HT1080 (cell line): ENCODE measurements around the gene GPT2. TPM values are rescaled to one million over a fixed set of nuclear protein-coding genes. Genes with fewer than 3 reads are reported as not detected.
A peak's percentile ranks its signal among the peaks of the same experiment; 100 is the strongest.

ENCODE experiments used
- DNase-seq: peaks from one replicate; pipeline ENCODE4 v3.0.0-alpha.2; 2015; ENCODE audit warnings: low read depth
- total RNA-seq: library from RNA; depleted of rRNA; stranded (reverse); fragments of >200 nt; shearing (Covaris generic); gene quantifications from 2 replicates; pipeline ENCODE4 v1.2.3, GENCODE V29; 2014

GPT2 gene
- total RNA-seq, 1 experiment from 2014 or later = 19.6 TPM

DNA sequence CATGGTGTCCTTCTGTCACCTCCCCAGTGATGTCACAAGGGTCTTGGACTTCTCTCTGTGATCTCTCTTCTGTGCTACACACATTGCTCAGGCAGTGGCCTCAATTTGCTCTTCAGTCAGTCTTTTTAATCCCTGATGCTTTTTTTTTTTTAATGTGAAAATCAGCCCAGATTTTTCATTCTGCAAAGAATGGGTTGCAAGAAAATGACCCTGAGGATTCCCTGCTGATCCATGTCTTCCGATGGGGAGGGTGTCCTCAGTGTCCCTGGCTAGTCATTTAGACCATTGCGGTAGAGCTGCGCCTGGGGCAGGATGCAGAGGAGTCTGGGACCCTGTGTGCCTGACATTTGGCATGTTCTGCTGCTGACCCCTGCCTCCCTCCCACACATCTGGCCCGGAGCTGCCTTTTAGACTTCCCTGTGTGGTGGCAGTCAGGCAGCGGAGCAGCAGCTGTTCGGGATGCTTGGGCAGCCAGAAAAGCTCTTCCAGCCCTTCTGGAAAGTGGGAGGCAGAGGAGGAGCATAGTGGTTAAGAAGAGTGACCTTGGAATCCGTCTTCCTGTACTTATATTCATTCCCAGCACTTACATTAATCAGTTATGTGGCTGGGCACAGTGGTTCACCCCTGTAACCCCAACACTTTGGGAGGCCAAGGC is 12.3 kb downstream of the GPT2 start:
- no peak for DNase-seq

DNA sequence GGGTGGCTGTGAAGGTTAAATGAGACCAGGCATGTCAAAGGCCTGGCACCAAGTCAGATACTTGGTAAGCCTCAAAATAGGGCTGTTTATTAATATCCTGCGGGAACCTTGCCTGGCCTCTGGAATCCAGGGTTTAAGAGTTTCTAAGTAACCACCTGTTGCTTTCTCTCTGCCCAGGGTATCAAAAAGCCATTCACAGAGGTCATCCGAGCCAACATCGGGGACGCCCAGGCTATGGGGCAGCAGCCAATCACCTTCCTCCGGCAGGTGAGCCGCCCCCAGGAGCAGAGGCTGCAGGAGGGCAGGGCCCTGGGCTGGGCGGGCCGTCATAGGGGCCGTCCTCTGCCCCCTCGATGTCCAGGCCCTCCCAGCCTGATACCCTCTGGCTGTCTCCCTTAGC is 13.3 kb downstream of the GPT2 start:
- DNase-seq = no peak

DNA sequence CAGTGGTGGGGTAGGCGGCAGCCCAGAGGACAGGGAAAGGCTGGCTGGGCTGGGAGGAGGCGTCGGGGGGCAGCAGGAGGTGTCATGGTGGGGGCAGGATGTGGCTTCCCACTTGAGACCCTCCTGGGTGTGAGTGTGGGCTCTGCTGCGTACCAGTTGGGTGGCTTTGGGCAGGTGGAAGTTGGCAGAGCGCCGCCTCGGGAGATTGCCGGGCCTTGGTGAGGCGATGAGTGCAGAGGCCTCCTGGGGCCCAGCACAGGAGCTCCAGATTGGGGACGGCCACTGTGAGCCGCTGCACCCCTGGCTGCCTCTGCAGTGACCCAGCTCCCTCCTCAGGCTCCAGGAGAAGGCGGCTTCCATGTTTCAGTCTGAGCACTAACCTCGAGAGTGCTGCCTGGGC is 13.8 kb downstream of the GPT2 start:
- no peak for DNase-seq

DNA sequence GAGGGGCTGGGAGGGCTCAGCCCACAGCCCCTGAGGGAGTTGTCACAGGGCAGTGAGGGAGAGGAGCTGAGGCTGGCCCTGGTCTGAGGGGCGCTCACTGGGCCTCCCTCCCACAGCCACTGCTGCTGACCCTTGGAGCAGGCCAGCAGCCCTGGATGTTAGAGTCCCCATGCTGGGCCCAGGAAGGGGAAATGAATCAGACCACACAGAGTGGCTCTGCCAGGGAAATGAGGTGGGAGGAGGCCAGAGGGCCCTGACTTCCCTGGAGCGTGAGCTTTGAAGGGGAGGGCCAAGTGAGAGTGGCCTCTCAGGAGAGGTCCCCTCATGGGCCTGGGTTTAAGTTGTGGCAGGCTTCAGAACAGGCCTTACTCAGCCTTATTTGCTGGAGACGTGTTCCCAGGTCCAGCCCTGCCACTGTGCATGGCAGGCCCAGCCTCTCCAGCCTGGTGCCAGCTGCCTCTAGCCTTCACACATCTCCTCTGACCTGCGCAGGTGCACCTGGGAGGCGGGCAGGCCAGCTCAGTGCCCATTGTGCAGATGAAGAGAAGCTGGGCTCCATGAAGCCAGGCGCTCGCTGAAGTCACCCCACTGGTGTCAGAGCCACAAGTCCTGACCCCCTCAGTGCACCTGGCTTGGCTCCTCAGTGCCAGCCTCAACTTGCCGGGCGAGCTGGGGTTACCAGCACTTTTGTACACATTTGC is 15.4 kb downstream of the GPT2 start:
- peak; percentile 67 for DNase-seq

DNA sequence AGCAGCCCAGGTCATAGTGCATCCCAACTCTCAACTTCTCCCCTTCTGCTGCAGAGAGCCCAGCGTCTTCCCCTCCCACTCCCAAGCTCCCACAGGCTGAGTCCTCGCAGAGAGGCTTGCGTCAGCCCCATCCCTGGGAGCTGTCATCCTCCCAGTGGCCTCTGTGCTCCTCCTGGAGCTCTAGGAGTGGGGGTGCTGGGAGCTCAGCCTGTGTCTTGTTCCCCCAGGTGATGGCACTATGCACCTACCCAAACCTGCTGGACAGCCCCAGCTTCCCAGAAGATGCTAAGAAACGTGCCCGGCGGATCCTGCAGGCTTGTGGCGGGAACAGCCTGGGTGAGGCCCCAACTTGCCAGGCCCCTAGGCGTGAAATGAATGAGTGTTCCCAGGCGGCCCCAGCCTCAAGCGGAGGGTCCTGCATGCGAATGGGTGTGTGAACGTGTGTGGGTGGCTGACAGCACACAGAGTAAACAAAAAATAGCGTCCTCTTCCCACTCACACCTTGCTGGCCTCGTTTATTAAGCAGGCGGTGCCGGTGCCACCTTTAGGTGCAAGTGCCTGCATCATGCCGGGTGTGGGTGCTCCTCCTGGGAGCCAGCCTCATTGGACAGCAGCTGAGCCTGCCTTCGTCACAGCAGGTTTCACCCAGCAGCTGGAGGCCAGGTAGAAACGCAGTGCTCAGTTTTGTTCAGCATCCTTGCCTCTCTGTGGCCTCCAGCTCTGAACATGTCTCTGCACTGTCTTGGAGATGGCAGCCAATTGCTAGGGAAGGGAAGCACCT is 16.5 kb downstream of the GPT2 start:
- DNase-seq = no peak

DNA sequence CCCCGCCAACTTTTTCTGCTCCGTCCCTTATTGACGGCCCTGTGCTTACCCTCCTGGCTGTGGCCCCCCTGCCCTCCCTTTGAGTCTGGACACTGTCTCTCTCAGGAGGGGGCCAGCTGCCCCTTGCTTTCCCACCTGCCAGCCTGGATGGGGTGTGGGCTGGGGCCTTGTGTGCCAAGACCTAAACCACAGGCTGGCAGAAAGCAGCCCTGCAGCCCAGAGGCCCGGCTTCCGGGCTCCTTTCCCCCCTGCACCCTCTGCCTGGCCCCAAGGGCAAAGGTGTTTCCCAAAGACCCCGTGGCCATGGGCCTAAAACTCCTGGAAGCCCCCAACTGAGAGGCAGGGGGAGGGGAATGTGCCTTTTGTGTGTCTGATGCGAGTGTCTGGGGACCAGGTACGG is 17.5 kb downstream of the GPT2 start:
- no peak for DNase-seq

DNA sequence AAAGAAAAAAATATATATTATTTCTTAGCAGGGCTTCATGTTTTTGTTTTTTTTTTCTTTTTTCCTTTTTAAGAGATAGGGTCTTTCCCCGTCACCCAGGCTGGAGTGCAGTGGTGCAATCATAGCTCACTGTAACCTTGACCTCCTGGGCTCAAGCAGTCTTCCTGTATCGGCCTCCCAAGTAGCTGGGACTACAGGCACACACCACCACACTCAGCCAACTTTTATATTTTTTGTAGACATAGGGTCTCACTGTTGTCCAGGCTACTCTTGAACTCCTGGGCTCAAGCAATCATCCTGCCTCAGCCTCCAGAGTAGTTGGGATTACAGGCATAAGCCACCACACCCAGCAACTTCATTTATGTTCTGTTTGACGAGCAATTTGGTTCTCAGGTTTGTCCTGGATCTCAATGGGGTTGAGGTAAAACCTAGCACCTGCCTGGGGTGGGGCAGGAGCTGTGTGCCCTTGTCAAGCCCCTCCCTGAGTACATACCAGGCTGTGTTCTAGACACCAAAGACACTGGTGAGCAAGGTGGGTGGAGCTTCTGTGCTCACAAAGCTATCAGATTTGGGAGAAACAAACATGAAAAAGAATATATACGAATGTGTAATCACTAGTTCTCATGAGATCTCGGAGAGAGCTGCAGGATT is 19.2 kb downstream of the GPT2 start:
- DNase-seq = no peak

DNA sequence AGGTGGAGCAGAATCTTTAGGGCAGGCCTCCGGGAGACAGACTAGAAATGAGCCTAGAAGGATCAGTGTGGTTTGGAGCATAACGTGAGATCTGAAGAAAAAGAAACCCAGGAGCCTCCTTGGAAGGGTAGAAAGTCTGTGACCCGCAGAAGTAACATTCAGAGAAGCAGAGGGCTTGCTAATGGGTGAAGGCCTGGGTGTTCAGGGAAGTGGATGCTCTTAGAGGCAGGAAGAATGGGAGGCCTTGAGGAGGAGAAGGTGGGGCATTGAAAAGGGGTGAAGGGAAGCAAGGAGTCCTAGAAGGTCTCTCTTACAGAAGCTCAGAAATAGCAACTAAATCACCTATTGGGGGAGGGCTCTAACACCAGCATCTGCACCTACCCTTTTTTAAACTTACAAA is 20.3 kb downstream of the GPT2 start:
- no peak for DNase-seq

DNA sequence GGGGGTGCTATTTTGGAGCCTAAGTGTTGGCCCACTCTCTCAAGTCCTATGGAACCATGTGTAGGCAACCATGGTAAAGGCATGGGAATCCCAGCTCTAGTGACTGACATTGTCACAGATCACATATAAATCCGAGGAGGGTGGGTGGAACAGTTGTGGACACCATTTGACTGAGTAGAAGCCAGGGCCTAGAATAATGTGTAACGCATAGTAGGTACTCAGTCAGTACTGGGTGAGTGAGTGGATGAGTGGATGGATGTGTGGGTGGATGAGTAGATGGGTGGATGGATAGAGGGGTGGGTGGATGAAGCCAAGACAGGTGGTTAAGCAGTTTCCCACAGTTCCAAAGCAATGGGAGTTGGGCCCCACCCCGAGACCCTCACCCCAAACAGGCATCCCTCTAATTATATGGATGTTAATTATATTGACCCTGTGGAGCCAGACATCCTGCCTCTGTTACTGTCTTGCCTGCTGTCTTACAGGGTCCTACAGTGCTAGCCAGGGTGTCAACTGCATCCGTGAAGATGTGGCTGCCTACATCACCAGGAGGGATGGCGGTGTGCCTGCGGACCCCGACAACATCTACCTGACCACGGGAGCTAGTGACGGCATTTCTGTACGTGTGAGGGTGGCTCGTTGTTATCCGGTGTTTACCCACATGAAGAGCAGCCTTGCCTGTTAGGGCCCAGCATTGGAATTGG is 22.3 kb downstream of the GPT2 start:
- DNase-seq = no peak

DNA sequence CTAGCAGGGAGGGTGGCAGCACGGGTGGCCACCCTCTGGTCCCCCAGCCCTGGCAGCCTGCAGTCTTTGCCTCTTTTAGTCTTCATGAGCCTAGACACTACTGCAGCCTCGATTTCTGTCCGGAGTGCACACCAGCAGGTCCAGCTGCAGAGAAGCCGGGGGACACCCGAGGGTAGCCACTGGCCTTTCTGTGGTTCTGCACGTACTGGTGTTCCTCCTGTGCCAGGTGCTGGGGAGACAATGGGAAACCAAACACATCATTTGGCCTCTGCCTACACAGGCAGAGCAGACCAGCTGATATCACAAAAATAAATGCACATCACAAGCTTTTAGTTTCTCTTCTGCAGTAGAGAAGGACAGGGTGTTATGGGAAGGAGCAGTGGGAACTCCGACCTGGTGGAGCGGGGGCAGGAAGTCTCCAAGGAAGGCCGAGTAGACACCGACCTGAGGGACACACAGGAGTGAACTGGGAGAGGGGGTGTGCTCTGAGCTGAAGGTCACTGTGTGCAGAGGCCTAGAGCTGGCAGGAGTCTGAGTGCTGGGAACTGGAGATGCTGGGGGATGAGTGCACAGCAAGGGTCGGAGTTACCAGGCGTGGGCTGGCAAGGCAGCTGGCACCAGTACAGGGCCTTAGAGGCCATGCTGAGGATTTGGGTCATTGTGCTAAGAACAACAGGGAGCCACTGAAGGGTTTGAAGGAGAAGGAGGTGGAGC is 23.1 kb downstream of the GPT2 start:
- no peak for DNase-seq

DNA sequence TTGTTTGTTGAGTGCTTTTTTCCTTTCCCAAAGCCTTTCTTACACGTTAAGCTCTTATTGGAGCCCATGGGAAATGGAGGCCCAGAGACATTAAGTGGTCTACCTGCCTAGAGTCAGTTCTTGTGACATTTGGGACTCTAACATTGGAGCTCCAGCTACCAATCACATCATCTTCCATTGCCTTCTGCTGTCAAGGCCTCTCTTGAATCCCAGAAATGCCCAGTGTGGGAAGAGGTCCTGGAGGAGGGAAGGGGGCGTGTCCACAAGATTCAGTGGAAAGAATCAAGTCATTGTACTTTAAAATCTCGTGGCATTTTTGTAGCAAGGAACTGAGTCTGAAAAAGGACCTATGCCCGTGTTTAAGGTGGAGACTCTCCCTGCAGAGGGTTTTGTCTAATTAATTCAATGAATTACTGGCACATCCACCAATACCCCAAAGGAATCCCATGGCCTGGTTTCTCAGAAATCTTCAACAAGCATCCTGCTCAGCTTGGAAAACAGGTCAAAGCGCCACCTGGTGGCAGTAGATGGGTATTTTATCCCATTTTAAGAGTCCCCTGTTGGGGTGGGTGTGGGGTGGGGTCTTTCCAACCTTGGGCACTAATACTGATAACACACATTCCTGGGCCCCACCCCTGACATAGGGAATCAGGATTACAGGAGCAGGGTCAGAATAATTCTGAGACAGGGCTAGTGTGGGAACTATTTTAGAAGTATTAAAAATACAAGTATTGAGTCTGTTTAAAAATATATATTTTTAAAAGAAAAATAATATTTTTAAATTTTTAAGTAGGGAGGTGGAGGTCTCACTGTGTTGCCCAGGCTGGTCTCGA is 24.6 kb downstream of the GPT2 start:
- peak; percentile 34 for DNase-seq

DNA sequence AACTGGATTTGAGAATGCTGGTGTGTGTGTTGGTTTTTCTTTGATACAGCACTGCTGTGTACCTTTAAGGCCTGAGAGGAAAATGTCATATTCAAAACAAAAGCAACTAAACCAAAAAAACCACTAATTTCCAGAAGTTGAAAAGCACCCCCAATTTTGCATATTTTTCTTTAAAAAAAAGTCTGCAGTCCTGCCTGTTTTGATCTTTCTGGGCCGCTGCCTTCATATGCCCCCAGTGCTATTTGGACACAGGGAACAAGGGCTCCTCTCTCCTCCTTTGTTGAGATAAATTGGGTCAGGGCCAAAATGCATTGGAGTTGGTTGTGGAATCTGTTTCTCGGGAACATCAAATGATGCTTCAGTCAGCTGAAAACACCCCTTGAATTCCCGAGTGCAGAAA is 26.9 kb downstream of the GPT2 start:
- DNase-seq = no peak

DNA sequence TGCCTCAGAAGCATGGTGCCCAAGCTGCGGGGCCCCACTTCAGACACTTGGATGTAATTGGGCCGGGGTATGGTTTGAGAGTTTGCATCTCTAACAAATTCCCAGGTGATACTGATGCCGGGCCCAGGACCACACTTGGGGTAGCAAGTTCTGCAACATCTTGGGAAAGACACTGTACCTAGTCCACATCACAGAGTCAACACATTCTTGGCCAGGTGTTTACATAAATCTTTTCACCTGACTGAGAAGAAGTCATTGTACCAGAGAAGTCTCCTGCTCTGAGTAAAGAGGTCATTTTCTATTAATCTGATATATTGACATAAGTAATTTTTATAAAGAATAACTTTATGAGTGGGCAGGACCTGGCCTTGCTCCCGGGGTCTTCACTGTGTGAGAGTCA is 27.5 kb downstream of the GPT2 start:
- no peak for DNase-seq

DNA sequence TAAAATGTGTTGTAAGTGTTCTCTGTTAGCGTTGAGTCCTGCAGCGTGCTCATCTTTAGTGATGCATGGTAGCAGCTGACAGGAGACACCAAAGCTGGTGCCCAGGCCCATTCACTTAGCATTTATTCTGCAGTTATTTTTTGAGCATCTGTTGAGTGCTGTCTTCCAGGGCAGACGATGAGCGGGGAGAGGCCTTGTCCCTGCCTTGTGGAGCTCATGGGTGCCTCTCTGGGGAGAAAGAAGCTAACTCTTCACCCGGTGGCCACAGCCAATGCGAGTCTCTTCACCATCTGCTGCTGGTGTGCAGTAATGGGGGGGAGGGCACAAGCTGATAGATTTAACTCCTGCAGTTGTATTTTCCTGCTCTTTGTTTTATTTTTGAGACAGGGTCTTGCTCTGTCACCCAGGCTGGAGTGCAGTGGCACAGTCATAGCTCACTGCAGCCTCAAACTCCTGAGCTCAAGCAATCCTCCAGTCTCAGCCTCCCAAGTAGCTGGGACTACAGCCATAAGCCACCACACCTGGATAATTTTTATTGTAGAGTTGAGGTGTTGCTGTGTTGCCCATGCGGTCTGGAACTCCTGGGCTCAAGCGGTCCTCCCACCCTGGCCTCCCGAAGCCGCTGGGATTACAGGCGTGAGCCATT is 30.5 kb downstream of the GPT2 start:
- DNase-seq = no peak

DNA sequence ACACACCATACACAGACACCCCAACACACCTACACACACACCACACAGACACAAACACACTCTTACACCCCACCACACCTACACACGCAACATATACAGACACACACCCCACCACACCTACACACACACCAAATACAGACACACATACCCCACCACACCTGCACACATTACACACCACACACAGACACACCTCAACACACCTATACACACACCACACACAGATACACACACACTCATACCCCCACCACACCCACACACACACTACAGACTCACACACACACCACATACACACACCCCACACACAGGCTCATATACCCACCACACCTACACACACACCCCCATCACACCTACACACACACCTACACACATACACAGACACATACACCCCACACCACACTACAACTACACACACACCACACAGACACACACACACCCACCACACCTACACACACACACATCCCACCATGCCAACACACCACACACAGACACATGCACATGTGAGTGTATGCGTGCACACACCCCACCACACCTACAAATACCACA is 31.4 kb downstream of the GPT2 start:
- DNase-seq = no peak

DNA sequence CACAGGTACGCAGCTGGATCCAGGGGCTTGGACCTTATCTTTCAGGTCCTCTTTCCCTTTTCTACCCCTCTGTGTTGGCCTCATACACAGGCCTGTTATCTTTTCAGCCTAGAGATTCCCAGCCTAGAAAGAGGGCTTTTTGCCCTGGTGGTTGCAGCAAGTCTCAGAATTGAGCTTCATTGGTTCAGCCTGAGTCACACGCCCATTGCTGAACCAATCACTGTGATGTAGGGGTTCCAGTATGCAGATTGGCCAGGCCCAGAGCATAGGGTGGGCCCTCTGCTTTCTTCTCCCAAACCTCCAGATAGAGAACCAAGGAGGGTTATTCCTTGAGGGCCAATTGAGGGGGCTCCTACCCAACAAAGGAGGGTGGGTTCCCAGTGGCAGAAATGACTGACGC is 32.8 kb downstream of the GPT2 start:
- peak; percentile 15 for DNase-seq

DNA sequence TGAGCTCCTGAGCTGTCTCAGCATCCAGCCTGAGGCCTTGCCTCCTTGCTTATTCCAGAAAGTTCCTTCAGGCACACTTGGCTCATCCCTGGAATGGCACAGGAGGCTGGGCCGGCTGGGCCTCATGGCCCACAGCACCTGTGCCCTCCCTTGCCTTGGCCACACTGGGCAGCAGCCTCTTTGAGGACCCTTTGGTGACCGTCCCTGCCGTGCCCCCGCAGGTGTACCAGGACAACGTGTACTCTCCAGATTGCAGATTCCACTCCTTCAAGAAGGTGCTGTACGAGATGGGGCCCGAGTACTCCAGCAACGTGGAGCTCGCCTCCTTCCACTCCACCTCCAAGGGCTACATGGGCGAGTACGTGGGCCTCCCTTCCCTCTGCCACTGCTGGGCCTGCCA is 34.2 kb downstream of the GPT2 start:
- DNase-seq = no peak

DNA sequence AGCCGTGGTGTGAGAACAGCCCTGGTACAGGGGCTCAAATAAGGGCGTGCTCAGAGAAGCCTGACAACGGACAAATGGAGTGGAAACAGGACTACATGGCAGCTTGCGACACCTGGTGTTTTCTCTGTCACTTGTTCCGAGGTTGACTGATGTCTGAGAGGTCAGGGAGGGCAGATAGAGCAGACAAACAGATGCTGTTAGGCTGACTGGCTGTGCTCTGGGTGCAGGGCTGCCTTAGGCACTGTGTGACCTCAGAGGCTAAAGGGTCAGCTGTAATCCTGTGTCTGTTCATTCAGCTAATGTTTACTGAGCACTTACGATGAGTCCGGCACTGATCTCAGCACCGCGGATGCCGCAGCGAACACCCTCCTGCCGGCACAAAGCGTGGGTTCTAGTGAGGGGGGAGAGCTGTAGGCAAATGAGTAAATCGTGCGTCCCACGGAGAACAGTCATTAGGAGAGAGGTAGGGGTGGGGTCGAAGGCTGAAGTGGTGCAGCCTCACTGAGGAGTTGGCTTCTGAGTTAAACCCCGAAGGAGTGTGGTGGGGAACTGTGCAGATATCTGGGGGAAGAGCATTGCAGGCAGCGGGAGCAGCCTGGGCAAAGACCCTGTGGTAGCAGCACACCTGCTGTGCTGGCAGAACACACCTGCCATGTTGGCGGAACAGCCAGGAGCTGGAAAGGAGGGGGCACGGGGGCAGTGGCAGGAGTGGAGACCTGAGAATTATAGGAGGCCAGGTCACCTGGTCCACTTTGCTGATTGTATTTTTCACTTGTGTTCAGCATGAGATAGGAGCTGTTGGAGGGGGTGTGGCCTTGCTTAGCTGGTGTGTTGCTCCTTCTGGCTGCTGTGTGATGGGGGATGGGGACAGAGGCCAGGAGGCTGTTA is 35.0 kb downstream of the GPT2 start:
- DNase-seq = no peak
